HEK293 (cell line): Measurements from ENCODE around the gene PPARA.

Experiments used
- BCL11A ChIP-seq: fragments of 450-650 bp; formaldehyde crosslinking; IDR thresholded peaks from 2 replicates; pipeline ENCODE4 v1.5.1; 2016; ENCODE audit warnings: low read depth, missing biosample characterization, missing genetic modification characterization
- EGR2 ChIP-seq: fragments of 450-650 bp; formaldehyde crosslinking; IDR thresholded peaks from 2 replicates; pipeline ENCODE4 v1.5.1; 2016; ENCODE audit warnings: low read depth, missing biosample characterization, missing genetic modification characterization
- GLIS2 ChIP-seq: fragments of 450-650 bp; formaldehyde crosslinking; IDR thresholded peaks from 2 replicates; pipeline ENCODE4 v1.5.1; 2016; ENCODE audit warnings: missing biosample characterization, missing genetic modification characterization
- KLF1 ChIP-seq: fragments of 450-650 bp; formaldehyde crosslinking; IDR thresholded peaks from 2 replicates; pipeline ENCODE4 v1.5.1; 2016; ENCODE audit warnings: missing biosample characterization, missing genetic modification characterization
- KLF16 ChIP-seq: fragments of 450-650 bp; formaldehyde crosslinking; IDR thresholded peaks from 2 replicates; pipeline ENCODE4 v1.5.1; 2017; ENCODE audit warnings: missing biosample characterization, missing genetic modification characterization
- KLF7 ChIP-seq: fragments of 450-650 bp; formaldehyde crosslinking; IDR thresholded peaks from 2 replicates; pipeline ENCODE4 v1.5.1; 2016; ENCODE audit warnings: missing biosample characterization, missing genetic modification characterization, borderline replicate concordance
- SP2 ChIP-seq: fragments of 450-650 bp; formaldehyde crosslinking; IDR thresholded peaks from 2 replicates; pipeline ENCODE4 v1.5.1; 2016; ENCODE audit warnings: missing biosample characterization, missing genetic modification characterization
- ZFP3 ChIP-seq: fragments of 450-650 bp; formaldehyde crosslinking; IDR thresholded peaks from 2 replicates; pipeline ENCODE4 v1.5.1; 2016; ENCODE audit warnings: low read depth, missing biosample characterization, missing genetic modification characterization
- ZNF169 ChIP-seq: fragments of 450-650 bp; formaldehyde crosslinking; IDR thresholded peaks from 2 replicates; pipeline ENCODE4 v1.5.1; 2016; ENCODE audit warnings: missing biosample characterization, missing genetic modification characterization
- ZNF302 ChIP-seq: fragments of 450-650 bp; formaldehyde crosslinking; IDR thresholded peaks from 2 replicates; pipeline ENCODE4 v1.5.1; 2016; ENCODE audit warnings: missing biosample characterization, missing genetic modification characterization, low read depth
- ZNF394 ChIP-seq: fragments of 450-650 bp; formaldehyde crosslinking; IDR thresholded peaks from 2 replicates; pipeline ENCODE4 v1.5.1; 2016; ENCODE audit warnings: missing biosample characterization, missing genetic modification characterization, mild to moderate bottlenecking, moderate library complexity, borderline replicate concordance
- ZNF423 ChIP-seq: fragments of 450-650 bp; formaldehyde crosslinking; IDR thresholded peaks from 2 replicates; pipeline ENCODE4 v1.5.1; 2016; ENCODE audit warnings: missing biosample characterization, missing genetic modification characterization
- ZNF610 ChIP-seq: fragments of 450-650 bp; formaldehyde crosslinking; IDR thresholded peaks from 2 replicates; pipeline ENCODE4 v1.5.1; 2016; ENCODE audit warnings: missing biosample characterization, missing genetic modification characterization, borderline replicate concordance
- ZNF76 ChIP-seq: fragments of 450-650 bp; formaldehyde crosslinking; IDR thresholded peaks from 2 replicates; pipeline ENCODE4; 2016; ENCODE audit warnings: low read depth, missing biosample characterization, missing genetic modification characterization, borderline replicate concordance
- ZNF791 ChIP-seq: fragments of 450-650 bp; formaldehyde crosslinking; IDR thresholded peaks from 2 replicates; pipeline ENCODE4 v1.5.1; 2016; ENCODE audit warnings: missing biosample characterization, missing genetic modification characterization
- ZNF830 ChIP-seq: fragments of 450-650 bp; IDR thresholded peaks from 2 replicates; pipeline ENCODE4 v1.5.0; 2018; ENCODE audit warnings: missing biosample characterization, missing genetic modification characterization, low read depth, mild to moderate bottlenecking, moderate library complexity
- TF ChIP-seq, protein P1 (sequence below): fragments of 450-650 bp; formaldehyde crosslinking; IDR thresholded peaks from 2 replicates; pipeline ENCODE4 v1.5.1; 2016; ENCODE audit warnings: missing biosample characterization, missing genetic modification characterization
- TF ChIP-seq, protein P2 (sequence below): fragments of 450-650 bp; formaldehyde crosslinking; IDR thresholded peaks from 2 replicates; pipeline ENCODE4 v1.5.1; 2016; ENCODE audit warnings: missing biosample characterization, missing genetic modification characterization
- TF ChIP-seq, protein P3 (sequence below): fragments of 450-650 bp; formaldehyde crosslinking; IDR thresholded peaks from 2 replicates; pipeline ENCODE4 v1.5.1; 2016; ENCODE audit warnings: missing biosample characterization, missing genetic modification characterization
- TF ChIP-seq, protein P4 (sequence below): fragments of 450-650 bp; formaldehyde crosslinking; IDR thresholded peaks from 2 replicates; pipeline ENCODE4 v1.5.1; 2016; ENCODE audit warnings: missing biosample characterization, missing genetic modification characterization

The PPARA gene

DNA sequence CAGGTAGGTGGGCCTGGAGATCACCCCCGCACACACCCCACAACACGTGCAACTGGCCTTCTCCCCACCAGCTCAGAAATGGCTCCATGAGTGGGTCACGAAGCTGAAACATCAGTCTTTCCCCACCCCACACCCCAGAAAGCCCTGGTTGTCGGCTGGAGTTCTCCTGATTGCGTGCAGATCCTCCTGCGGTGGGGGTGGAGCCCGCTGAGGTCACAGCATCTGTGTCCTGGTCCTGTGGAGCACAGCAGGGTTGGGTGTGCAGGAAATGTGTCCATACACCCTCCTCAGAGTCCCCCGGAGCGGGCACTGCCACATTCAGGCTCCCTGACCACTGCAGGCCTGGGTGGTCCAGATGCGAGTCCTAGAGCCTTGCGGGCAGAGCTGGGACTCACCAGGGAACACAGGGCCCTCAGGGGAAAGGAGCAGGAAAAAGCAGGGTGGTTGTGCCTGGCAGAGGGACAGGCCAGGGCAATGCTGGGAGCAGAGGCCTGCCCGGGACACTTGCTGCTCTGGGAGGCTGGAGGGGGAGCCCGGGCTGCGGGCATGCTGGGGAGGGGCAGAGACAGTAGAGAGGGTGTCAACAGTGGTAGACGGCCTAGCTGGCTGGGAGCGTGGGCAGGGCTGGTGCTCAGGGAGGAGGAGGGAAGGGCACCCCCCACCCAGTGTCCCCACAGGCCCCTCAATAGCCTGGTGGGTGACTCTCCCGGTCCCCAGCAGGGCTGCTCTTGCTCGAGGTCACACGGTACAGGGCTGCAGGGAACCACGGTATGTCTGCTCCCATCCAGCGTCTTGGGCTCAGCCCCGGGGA, 42.4 kb upstream of the PPARA start (continued):
- no peak for TF ChIP-seq KLF16
- no peak for TF ChIP-seq ZNF610 (tag by site-specific recombination)
- TF ChIP-seq, protein P1, sequence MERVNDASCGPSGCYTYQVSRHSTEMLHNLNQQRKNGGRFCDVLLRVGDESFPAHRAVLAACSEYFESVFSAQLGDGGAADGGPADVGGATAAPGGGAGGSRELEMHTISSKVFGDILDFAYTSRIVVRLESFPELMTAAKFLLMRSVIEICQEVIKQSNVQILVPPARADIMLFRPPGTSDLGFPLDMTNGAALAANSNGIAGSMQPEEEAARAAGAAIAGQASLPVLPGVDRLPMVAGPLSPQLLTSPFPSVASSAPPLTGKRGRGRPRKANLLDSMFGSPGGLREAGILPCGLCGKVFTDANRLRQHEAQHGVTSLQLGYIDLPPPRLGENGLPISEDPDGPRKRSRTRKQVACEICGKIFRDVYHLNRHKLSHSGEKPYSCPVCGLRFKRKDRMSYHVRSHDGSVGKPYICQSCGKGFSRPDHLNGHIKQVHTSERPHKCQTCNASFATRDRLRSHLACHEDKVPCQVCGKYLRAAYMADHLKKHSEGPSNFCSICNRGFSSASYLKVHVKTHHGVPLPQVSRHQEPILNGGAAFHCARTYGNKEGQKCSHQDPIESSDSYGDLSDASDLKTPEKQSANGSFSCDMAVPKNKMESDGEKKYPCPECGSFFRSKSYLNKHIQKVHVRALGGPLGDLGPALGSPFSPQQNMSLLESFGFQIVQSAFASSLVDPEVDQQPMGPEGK (tag by site-specific recombination): peak; percentile 35; the same call in 1 of the 2 replicates
- TF ChIP-seq, protein P2, sequence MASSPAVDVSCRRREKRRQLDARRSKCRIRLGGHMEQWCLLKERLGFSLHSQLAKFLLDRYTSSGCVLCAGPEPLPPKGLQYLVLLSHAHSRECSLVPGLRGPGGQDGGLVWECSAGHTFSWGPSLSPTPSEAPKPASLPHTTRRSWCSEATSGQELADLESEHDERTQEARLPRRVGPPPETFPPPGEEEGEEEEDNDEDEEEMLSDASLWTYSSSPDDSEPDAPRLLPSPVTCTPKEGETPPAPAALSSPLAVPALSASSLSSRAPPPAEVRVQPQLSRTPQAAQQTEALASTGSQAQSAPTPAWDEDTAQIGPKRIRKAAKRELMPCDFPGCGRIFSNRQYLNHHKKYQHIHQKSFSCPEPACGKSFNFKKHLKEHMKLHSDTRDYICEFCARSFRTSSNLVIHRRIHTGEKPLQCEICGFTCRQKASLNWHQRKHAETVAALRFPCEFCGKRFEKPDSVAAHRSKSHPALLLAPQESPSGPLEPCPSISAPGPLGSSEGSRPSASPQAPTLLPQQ: no peak
- no peak for TF ChIP-seq KLF7
- no peak for TF ChIP-seq KLF1 (tag by site-specific recombination)
- TF ChIP-seq ZNF791 (tag by site-specific recombination): no peak
- TF ChIP-seq, protein P3, sequence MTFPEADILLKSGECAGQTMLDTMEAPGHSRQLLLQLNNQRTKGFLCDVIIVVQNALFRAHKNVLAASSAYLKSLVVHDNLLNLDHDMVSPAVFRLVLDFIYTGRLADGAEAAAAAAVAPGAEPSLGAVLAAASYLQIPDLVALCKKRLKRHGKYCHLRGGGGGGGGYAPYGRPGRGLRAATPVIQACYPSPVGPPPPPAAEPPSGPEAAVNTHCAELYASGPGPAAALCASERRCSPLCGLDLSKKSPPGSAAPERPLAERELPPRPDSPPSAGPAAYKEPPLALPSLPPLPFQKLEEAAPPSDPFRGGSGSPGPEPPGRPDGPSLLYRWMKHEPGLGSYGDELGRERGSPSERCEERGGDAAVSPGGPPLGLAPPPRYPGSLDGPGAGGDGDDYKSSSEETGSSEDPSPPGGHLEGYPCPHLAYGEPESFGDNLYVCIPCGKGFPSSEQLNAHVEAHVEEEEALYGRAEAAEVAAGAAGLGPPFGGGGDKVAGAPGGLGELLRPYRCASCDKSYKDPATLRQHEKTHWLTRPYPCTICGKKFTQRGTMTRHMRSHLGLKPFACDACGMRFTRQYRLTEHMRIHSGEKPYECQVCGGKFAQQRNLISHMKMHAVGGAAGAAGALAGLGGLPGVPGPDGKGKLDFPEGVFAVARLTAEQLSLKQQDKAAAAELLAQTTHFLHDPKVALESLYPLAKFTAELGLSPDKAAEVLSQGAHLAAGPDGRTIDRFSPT (tag by site-specific recombination): peak; percentile 81
- 0 out of 2 replicates have a peak, but pooled peaks have one; percentile 30 for TF ChIP-seq EGR2 (tag by site-specific recombination)
- TF ChIP-seq ZFP3: no peak
- 0 out of 2 replicates have a peak, but pooled peaks have one; percentile 8 for TF ChIP-seq SP2 (tag by site-specific recombination)
- no peak for TF ChIP-seq BCL11A (tag by site-specific recombination)
- TF ChIP-seq ZNF423: no peak
- TF ChIP-seq GLIS2 (tag by site-specific recombination): peak; percentile 66
- TF ChIP-seq ZNF169: no peak
- TF ChIP-seq ZNF76 (tag by site-specific recombination): no peak
- TF ChIP-seq, protein P4, sequence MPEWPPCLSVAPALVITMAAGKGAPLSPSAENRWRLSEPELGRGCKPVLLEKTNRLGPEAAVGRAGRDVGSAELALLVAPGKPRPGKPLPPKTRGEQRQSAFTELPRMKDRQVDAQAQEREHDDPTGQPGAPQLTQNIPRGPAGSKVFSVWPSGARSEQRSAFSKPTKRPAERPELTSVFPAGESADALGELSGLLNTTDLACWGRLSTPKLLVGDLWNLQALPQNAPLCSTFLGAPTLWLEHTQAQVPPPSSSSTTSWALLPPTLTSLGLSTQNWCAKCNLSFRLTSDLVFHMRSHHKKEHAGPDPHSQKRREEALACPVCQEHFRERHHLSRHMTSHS (tag by site-specific recombination): no peak
- no peak for TF ChIP-seq ZNF830
- no peak for TF ChIP-seq ZNF394 (tag by site-specific recombination)
- no peak for TF ChIP-seq ZNF302 (tag by site-specific recombination)
